DOHH2 (cell line): ENCODE data around the gene DPCD.

ENCODE experiments used
- H3F3A ChIP-seq: fragments of 200-600 bp; sonication (generic), shearing (Covaris generic); 2 replicates; pipeline ENCODE4 v1.6.0; 2016; ENCODE audit warnings: antibody characterized with exemption, mild to moderate bottlenecking; ENCODE audit not compliant: control insufficient read depth, insufficient read depth
- H3K27ac ChIP-seq: fragments of 200-600 bp; sonication (generic); 2 replicates; pipeline ENCODE4 v1.5.1; 2014; ENCODE audit warnings: low read depth, mild to moderate bottlenecking, low read length, moderate library complexity
- H3K27me3 ChIP-seq: fragments of 200-600 bp; sonication (generic); 2 replicates; pipeline ENCODE4 v1.6.1; 2014; ENCODE audit warnings: mild to moderate bottlenecking, low read length, mixed read lengths; ENCODE audit not compliant: control insufficient read depth
- H3K36me3 ChIP-seq: fragments of 200-600 bp; sonication (generic); 2 replicates; pipeline ENCODE4 v1.6.1; 2014; ENCODE audit warnings: mild to moderate bottlenecking, low read length, moderate library complexity, mixed read lengths; ENCODE audit not compliant: control insufficient read depth
- H3K4me1 ChIP-seq: fragments of 200-600 bp; sonication (generic); 2 replicates; pipeline ENCODE4 v1.6.1; 2014; ENCODE audit warnings: mild to moderate bottlenecking, low read length, mixed read lengths; ENCODE audit not compliant: control insufficient read depth
- H3K4me2 ChIP-seq: fragments of 200-600 bp; sonication (generic); 2 replicates; pipeline ENCODE4 v1.6.0; 2014; ENCODE audit warnings: mild to moderate bottlenecking, low read length, moderate library complexity
- H3K4me3 ChIP-seq: fragments of 200-600 bp; sonication (generic); 2 replicates; pipeline ENCODE4 v1.5.1; 2014; ENCODE audit warnings: mild to moderate bottlenecking, low read length, mixed read lengths
- H3K79me2 ChIP-seq: fragments of 200-600 bp; sonication (generic); 2 replicates; pipeline ENCODE4 v1.6.1; 2014; ENCODE audit warnings: mild to moderate bottlenecking, low read length, mixed read lengths; ENCODE audit not compliant: control insufficient read depth
- H3K9me2 ChIP-seq: fragments of 200-600 bp; sonication (generic); replicated peaks from 2 replicates; pipeline ENCODE4 v1.6.1; 2014; ENCODE audit warnings: mild to moderate bottlenecking, low read length, mixed read lengths; ENCODE audit not compliant: control insufficient read depth
- H3K9me3 ChIP-seq: fragments of 200-600 bp; sonication (generic); 2 replicates; pipeline ENCODE4 v1.6.1; 2014; ENCODE audit warnings: antibody characterized with exemption, low read length, mixed read lengths; ENCODE audit not compliant: control insufficient read depth, insufficient read depth
- H4K20me1 ChIP-seq: fragments of 200-600 bp; sonication (generic); 2 replicates; pipeline ENCODE4 v1.6.0; 2014; ENCODE audit warnings: low read depth, mild to moderate bottlenecking, antibody characterized with exemption, low read length, moderate library complexity; ENCODE audit not compliant: control insufficient read depth, insufficient read depth
- CTCF ChIP-seq: fragments of 200-600 bp; sonication (generic); IDR thresholded peaks from one replicate; pipeline ENCODE4 v1.5.1; 2014; ENCODE audit warnings: antibody characterized with exemption, mild to moderate bottlenecking, low read depth, low read length; ENCODE audit not compliant: poor library complexity, severe bottlenecking
- EZH2phosphoT487 ChIP-seq: fragments of 200-600 bp; sonication (generic); IDR thresholded peaks from 2 replicates; pipeline ENCODE4 v1.6.1; 2017; ENCODE audit warnings: borderline replicate concordance, mild to moderate bottlenecking, antibody characterized with exemption, low read length, moderate library complexity, mixed read lengths

Gene DPCD

GRCh38 chr10:101573885-101574753, 14.0 kb upstream of the DPCD start:
- H3K4me1 ChIP-seq = peaks cover 15% of the 10 kb centered on the region
- no peak overlapping the region for H3K4me3 ChIP-seq
- H4K20me1 ChIP-seq = peaks cover 4% of the 10 kb centered on the region; the same call in 1 of the 2 replicates
- H3K9me3 ChIP-seq = no peaks in the 10 kb centered on the region
- no peaks in the 10 kb centered on the region for H3K9me2 ChIP-seq
- no peaks in the 10 kb centered on the region for H3K36me3 ChIP-seq
- TF ChIP-seq EZH2phosphoT487 (no peak), CTCF (no peak)
- no peak overlapping the region for H3K4me2 ChIP-seq
- no peaks in the 10 kb centered on the region for H3K79me2 ChIP-seq
- H3K27me3 ChIP-seq = peaks cover 16% of the 10 kb centered on the region
- no peaks in the 10 kb centered on the region for H3F3A ChIP-seq
- no peak overlapping the region for H3K27ac ChIP-seq

GRCh38 chr10:101575091-101575490, 13.0 kb upstream of the DPCD start:
- no peak overlapping the region for H3K4me2 ChIP-seq
- no peak overlapping the region for H3K27ac ChIP-seq
- H3K79me2 ChIP-seq = no peaks in the 10 kb centered on the region
- H3F3A ChIP-seq = no peaks in the 10 kb centered on the region
- no peak for TF ChIP-seq CTCF
- no peak for TF ChIP-seq EZH2phosphoT487
- no peaks in the 10 kb centered on the region for H3K9me3 ChIP-seq
- H3K36me3 ChIP-seq = no peaks in the 10 kb centered on the region
- no peaks in the 10 kb centered on the region for H3K9me2 ChIP-seq
- peaks cover 8% of the 10 kb centered on the region for H3K27me3 ChIP-seq
- peaks cover 7% of the 10 kb centered on the region for H3K4me1 ChIP-seq
- H4K20me1 ChIP-seq = peaks cover 4% of the 10 kb centered on the region; the same call in 1 of the 2 replicates
- no peak overlapping the region for H3K4me3 ChIP-seq

- H3K79me2 ChIP-seq = no peaks in the 10 kb centered on the region
- H3K9me2 ChIP-seq = no peaks in the 10 kb centered on the region
- peaks cover 8% of the 10 kb centered on the region for H3K27me3 ChIP-seq
- H3K9me3 ChIP-seq = no peaks in the 10 kb centered on the region
- H3K36me3 ChIP-seq = no peaks in the 10 kb centered on the region
- TF ChIP-seq EZH2phosphoT487 (no peak), CTCF (no peak)
- peaks cover 3% of the 10 kb centered on the region for H3K4me1 ChIP-seq
- peaks cover 4% of the 10 kb centered on the region; the same call in 1 of the 2 replicates for H4K20me1 ChIP-seq
- no peak overlapping the region for H3K4me2 ChIP-seq
- H3K27ac ChIP-seq = no peak overlapping the region
- no peaks in the 10 kb centered on the region for H3F3A ChIP-seq
- H3K4me3 ChIP-seq = no peak overlapping the region
Measured at GRCh38 chr10:101575580-101576210, 12.4 kb upstream of the DPCD start.
